Loucy (cell line): ENCODE data around the gene TCERG1.

Experiments
- H2AFZ ChIP-seq: fragments of 200-600 bp; sonication (generic); 2 replicates; pipeline ENCODE4 v1.6.0; 2016; ENCODE audit warnings: antibody characterized with exemption, mild to moderate bottlenecking, low read length, moderate library complexity
- H3F3A ChIP-seq: fragments of 200-600 bp; 2 replicates; pipeline ENCODE4 v1.6.0; 2016; ENCODE audit warnings: antibody characterized with exemption, low read depth, mild to moderate bottlenecking
- H3K27me3 ChIP-seq: fragments of 200-600 bp; sonication (generic); 2 replicates; pipeline ENCODE4 v1.6.1; 2014; ENCODE audit warnings: low read length, mild to moderate bottlenecking; ENCODE audit not compliant: insufficient read depth, poor library complexity, severe bottlenecking
- H3K36me3 ChIP-seq: fragments of 200-600 bp; sonication (generic); 2 replicates; pipeline ENCODE4 v1.6.1; 2016; ENCODE audit warnings: low read length; ENCODE audit not compliant: insufficient read depth
- H3K4me1 ChIP-seq: fragments of 200-600 bp; sonication (generic); 2 replicates; pipeline ENCODE4 v1.5.1; 2014; ENCODE audit warnings: low read length, mild to moderate bottlenecking; ENCODE audit not compliant: insufficient read depth, poor library complexity, severe bottlenecking
- H3K4me2 ChIP-seq: fragments of 200-600 bp; sonication (generic); 2 replicates; pipeline ENCODE4 v1.6.0; 2014; ENCODE audit warnings: antibody characterized with exemption, low read length, low read depth, mild to moderate bottlenecking; ENCODE audit not compliant: poor library complexity, severe bottlenecking
- H3K4me3 ChIP-seq: fragments of 200-600 bp; sonication (generic); 2 replicates; pipeline ENCODE4 v1.5.1; 2014; ENCODE audit warnings: low read length, mild to moderate bottlenecking, mixed read lengths; ENCODE audit not compliant: poor library complexity, severe bottlenecking
- H3K79me2 ChIP-seq: fragments of 200-600 bp; sonication (generic); 2 replicates; pipeline ENCODE4 v1.6.1; 2014; ENCODE audit warnings: low read length; ENCODE audit not compliant: insufficient read depth
- H3K9ac ChIP-seq: fragments of 200-600 bp; sonication (generic); 2 replicates; pipeline ENCODE4 v1.6.0; 2014; ENCODE audit warnings: mild to moderate bottlenecking, low read depth, low read length, moderate library complexity; ENCODE audit not compliant: poor library complexity, severe bottlenecking
- H3K9me2 ChIP-seq: fragments of 200-600 bp; sonication (generic); replicated peaks from 2 replicates; pipeline ENCODE4 v1.6.1; 2016; ENCODE audit warnings: low read depth, low read length, mixed read lengths
- H3K9me3 ChIP-seq: fragments of 200-600 bp; sonication (generic); 2 replicates; pipeline ENCODE4 v1.6.1; 2014; ENCODE audit warnings: mild to moderate bottlenecking, antibody characterized with exemption, low read length, low read depth; ENCODE audit not compliant: insufficient read depth
- H4K20me1 ChIP-seq: fragments of 200-600 bp; sonication (generic); 2 replicates; pipeline ENCODE4 v1.6.0; 2014; ENCODE audit warnings: antibody characterized with exemption, low read length, mild to moderate bottlenecking; ENCODE audit not compliant: insufficient read depth, poor library complexity, severe bottlenecking
- CTCF ChIP-seq: fragments of 200-600 bp; sonication (generic); conservative IDR thresholded peaks from 2 replicates; pipeline ENCODE4 v1.5.1; 2014; ENCODE audit warnings: mild to moderate bottlenecking, antibody characterized with exemption, low read length
- EZH2phosphoT487 ChIP-seq: fragments of 200-600 bp; IDR thresholded peaks from 2 replicates; pipeline ENCODE4 v1.6.1; 2018; ENCODE audit warnings: antibody characterized with exemption, mild to moderate bottlenecking, moderate library complexity, borderline replicate concordance

The TCERG1 gene

GRCh38 chr5:146519554-146519953, 72.4 kb downstream of the TCERG1 start:
- H3K4me1 ChIP-seq, result no peaks in the 10 kb centered on the region
- no peaks in the 10 kb centered on the region for H3K27me3 ChIP-seq
- no peak overlapping the region for H3K4me3 ChIP-seq
- H3K9ac ChIP-seq, result no peak overlapping the region
- no peak overlapping the region for H3K4me2 ChIP-seq
- no peaks in the 10 kb centered on the region for H3K9me2 ChIP-seq
- H3K36me3 ChIP-seq, result no peaks in the 10 kb centered on the region
- TF ChIP-seq CTCF (no peak), EZH2phosphoT487 (no peak)
- H2AFZ ChIP-seq, result no peak overlapping the region
- no peaks in the 10 kb centered on the region for H4K20me1 ChIP-seq
- H3K9me3 ChIP-seq, result no peaks in the 10 kb centered on the region
- no peaks in the 10 kb centered on the region for H3K79me2 ChIP-seq
- no peaks in the 10 kb centered on the region for H3F3A ChIP-seq

GRCh38 chr5:146520731-146521130, 73.6 kb downstream of the TCERG1 start:
- Histone ChIP-seq H3K4me2 (no peak overlapping the region), H3K4me1 (no peaks in the 10 kb centered on the region), H3F3A (no peaks in the 10 kb centered on the region), H3K36me3 (no peaks in the 10 kb centered on the region), H3K9me2 (no peaks in the 10 kb centered on the region), H2AFZ (no peak overlapping the region), H3K79me2 (no peaks in the 10 kb centered on the region), H3K4me3 (no peak overlapping the region), H4K20me1 (no peaks in the 10 kb centered on the region), H3K9me3 (no peaks in the 10 kb centered on the region), H3K9ac (no peak overlapping the region), H3K27me3 (no peaks in the 10 kb centered on the region)
- no peak for TF ChIP-seq CTCF
- TF ChIP-seq EZH2phosphoT487, result no peak

DNA sequence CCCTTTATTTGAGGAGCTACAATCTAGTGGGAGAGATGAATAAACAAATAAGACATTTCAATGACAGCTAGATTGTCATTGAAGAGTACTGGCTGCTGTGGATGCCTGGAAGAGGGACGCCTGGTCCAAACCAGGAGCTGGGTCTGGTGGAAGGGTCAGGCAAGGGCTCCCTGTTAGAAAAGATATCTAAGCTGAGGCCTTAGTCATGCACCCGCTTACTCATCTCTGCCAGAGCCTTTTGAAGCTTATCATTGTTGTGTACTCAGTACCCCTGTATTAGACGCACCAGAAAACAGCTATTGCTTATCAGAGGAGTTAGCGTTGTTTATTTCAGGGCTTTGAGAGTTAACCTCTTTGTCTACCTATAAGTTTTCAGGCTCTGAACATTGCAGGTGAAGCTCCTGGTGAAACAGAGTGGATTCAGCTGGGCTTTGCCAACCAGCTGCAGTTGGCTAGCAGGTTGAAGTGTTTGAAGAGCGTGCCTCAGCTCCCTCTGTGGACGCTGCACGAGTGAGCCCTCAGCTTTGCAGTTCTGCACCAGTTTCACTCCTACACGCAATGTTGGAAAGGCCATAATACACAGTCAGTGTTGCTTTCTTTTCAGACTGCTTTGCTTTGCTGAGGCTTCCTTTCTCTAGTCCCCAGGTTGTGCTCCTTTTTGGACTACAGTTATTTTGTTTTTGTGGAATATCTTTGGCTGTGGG, 74.4 kb downstream of the TCERG1 start:
- no peaks in the 10 kb centered on the region for H3K9me3 ChIP-seq
- no peak overlapping the region for H3K9ac ChIP-seq
- no peaks in the 10 kb centered on the region for H3F3A ChIP-seq
- H3K4me2 ChIP-seq, result no peak overlapping the region
- H3K4me1 ChIP-seq, result no peaks in the 10 kb centered on the region
- no peak for TF ChIP-seq EZH2phosphoT487
- TF ChIP-seq CTCF, result no peak
- no peak overlapping the region for H3K4me3 ChIP-seq
- no peak overlapping the region for H2AFZ ChIP-seq
- no peaks in the 10 kb centered on the region for H3K79me2 ChIP-seq
- no peaks in the 10 kb centered on the region for H4K20me1 ChIP-seq
- H3K36me3 ChIP-seq, result no peaks in the 10 kb centered on the region
- H3K9me2 ChIP-seq, result no peaks in the 10 kb centered on the region
- no peaks in the 10 kb centered on the region for H3K27me3 ChIP-seq
